PFSK-1 (cell line): Measurements from ENCODE around the gene DCAF12.

Experiments
- FOXP2 ChIP-seq: optimal IDR thresholded peaks from 2 replicates; pipeline ENCODE3; 2011; ENCODE audit warnings: borderline replicate concordance, control low read depth, inconsistent platforms; ENCODE audit not compliant: insufficient read depth; ENCODE audit errors: extremely low read length, extremely low read depth
- POLR2AphosphoS5 ChIP-seq: IDR thresholded peaks from 2 replicates; pipeline ENCODE4 v1.6.1; 2012; ENCODE audit warnings: low read depth, mild to moderate bottlenecking, control low read depth, low read length, moderate library complexity
- REST ChIP-seq, 2 experiments: IDR thresholded peaks; 2 replicates each; pipeline versions ENCODE4 v1.6.1 to v1.8.0; 2011 to 2012; ENCODE audit warnings: low read depth in 2 of 2, low read length in 2 of 2, control low read depth in 1 of 2, inconsistent platforms in 1 of 2, mild to moderate bottlenecking in 1 of 2, moderate library complexity in 1 of 2; ENCODE audit not compliant: insufficient read depth in 1 of 2
- SIN3A ChIP-seq: IDR thresholded peaks from 2 replicates; pipeline ENCODE4 v1.6.1; 2012; ENCODE audit warnings: mild to moderate bottlenecking, low read length, moderate library complexity, borderline replicate concordance; ENCODE audit not compliant: insufficient read depth
- TAF1 ChIP-seq: IDR thresholded peaks from 2 replicates; pipeline ENCODE4 v1.6.1; 2012; ENCODE audit warnings: low read length, control low read depth, borderline replicate concordance; ENCODE audit not compliant: insufficient read depth

Gene DCAF12

GRCh38 chr9:34169125-34169524 lies 42.6 kb upstream of the DCAF12 start:
- no peak for TF ChIP-seq POLR2AphosphoS5
- TF ChIP-seq REST (IDR thresholded peaks at IDR 0.05; ENCODE audit: insufficient read depth in 1 of 2, low read depth in 2 of 2, low read length in 2 of 2), result no peak

- TF ChIP-seq TAF1 (no peak), POLR2AphosphoS5 (no peak), SIN3A (no peak), FOXP2 (no peak), REST (IDR thresholded peaks at IDR 0.05; ENCODE audit: insufficient read depth in 1 of 2, low read depth in 2 of 2, low read length in 2 of 2) (no peak)
Observed at GRCh38 chr9:34163434-34163833, 36.9 kb upstream of the DCAF12 start.

GRCh38 chr9:34158362-34158869 lies 31.9 kb upstream of the DCAF12 start:
- no peak for TF ChIP-seq FOXP2
- TF ChIP-seq REST (IDR thresholded peaks at IDR 0.05; ENCODE audit: insufficient read depth in 1 of 2, low read depth in 2 of 2, low read length in 2 of 2), result no peak
- no peak for TF ChIP-seq TAF1
- no peak for TF ChIP-seq SIN3A
- TF ChIP-seq POLR2AphosphoS5, result no peak

GRCh38 chr9:34157898-34158297 lies 31.4 kb upstream of the DCAF12 start:
- no peak for TF ChIP-seq POLR2AphosphoS5

- TF ChIP-seq REST (IDR thresholded peaks at IDR 0.05; ENCODE audit: insufficient read depth in 1 of 2, low read depth in 2 of 2, low read length in 2 of 2), result no peak
- TF ChIP-seq POLR2AphosphoS5, result no peak
- no peak for TF ChIP-seq FOXP2
- no peak for TF ChIP-seq TAF1
- TF ChIP-seq SIN3A, result no peak
Observed at GRCh38 chr9:34157318-34157717, 30.8 kb upstream of the DCAF12 start.
